Brain microvascular endothelial cell (primary cell): ENCODE measurements around the gene COL23A1.

Experiments used
- DNase-seq: peaks from one replicate; pipeline ENCODE4 v3.0.0-alpha.2; 2020
- H3K27ac ChIP-seq: fragments of 250-450 bp; sonication (Bioruptor Pico); 2 replicates; pipeline ENCODE4 v1.5.1; 2020; ENCODE audit warnings: mild to moderate bottlenecking, moderate library complexity
- H3K27me3 ChIP-seq: fragments of 250-450 bp; sonication (Bioruptor Pico); replicated peaks from 2 replicates; pipeline ENCODE4 v1.5.1; 2020; ENCODE audit warnings: mild to moderate bottlenecking
- H3K36me3 ChIP-seq: fragments of 250-450 bp; sonication (Bioruptor Pico); replicated peaks from 2 replicates; pipeline ENCODE4 v1.5.1; 2020; ENCODE audit warnings: mild to moderate bottlenecking
- H3K4me3 ChIP-seq: 2 replicates; pipeline ENCODE4 v1.5.1; 2011; ENCODE audit warnings: low read depth, mild to moderate bottlenecking, control low read depth, low read length, moderate library complexity
- in situ Hi-C: cut with HindIII; loops from 2 replicates; pipeline ENCODE4 v1.10.0; 2017; ENCODE audit warnings: low sequenced_read_pairs, low pct_ligation_motif_present
- TF ChIP-seq, protein P1 (sequence below): IDR thresholded peaks from 2 replicates; pipeline ENCODE4 v1.5.1; 2011; ENCODE audit warnings: low read depth, mild to moderate bottlenecking, moderate library complexity, low read length, control low read depth, inconsistent platforms; ENCODE audit errors: missing control alignments

Gene COL23A1

DNA sequence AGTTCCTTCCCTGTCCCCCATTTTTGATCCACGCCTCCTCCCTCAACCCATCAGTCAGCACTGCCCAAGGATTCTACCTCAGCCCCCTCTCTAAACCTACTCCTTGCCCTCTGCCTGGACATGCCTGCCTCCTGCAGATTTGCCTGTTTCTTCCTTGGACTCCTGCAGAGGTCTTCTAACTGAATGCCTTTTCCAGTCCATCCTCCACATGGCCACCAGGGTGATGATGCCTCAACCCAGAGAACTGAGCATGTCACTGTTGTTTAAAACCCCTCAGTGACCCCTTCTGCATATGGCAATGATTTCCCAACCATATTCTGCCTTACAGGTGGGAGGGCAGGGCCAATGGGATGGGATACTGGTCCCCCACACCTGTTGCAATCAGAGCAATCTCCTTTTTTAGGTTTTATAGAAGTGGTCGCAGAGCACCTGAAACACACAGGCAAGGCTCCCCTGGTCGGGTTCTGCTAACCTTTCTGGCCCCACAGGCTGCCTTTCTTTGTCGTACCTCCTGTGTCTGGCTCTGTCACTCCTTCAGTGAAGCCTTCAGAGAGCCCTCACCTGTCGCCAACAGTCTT is 366.9 kb downstream of the COL23A1 start:
- Histone ChIP-seq H3K36me3 (peaks cover 23% of the 10 kb centered on the region), H3K27me3 (no peaks in the 10 kb centered on the region), H3K4me3 (no peak overlapping the region), H3K27ac (no peak overlapping the region)
- in situ Hi-C loops = no loop called here
- TF ChIP-seq, protein P1, sequence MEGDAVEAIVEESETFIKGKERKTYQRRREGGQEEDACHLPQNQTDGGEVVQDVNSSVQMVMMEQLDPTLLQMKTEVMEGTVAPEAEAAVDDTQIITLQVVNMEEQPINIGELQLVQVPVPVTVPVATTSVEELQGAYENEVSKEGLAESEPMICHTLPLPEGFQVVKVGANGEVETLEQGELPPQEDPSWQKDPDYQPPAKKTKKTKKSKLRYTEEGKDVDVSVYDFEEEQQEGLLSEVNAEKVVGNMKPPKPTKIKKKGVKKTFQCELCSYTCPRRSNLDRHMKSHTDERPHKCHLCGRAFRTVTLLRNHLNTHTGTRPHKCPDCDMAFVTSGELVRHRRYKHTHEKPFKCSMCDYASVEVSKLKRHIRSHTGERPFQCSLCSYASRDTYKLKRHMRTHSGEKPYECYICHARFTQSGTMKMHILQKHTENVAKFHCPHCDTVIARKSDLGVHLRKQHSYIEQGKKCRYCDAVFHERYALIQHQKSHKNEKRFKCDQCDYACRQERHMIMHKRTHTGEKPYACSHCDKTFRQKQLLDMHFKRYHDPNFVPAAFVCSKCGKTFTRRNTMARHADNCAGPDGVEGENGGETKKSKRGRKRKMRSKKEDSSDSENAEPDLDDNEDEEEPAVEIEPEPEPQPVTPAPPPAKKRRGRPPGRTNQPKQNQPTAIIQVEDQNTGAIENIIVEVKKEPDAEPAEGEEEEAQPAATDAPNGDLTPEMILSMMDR = peak; percentile 41
- no peak for DNase-seq

DNA sequence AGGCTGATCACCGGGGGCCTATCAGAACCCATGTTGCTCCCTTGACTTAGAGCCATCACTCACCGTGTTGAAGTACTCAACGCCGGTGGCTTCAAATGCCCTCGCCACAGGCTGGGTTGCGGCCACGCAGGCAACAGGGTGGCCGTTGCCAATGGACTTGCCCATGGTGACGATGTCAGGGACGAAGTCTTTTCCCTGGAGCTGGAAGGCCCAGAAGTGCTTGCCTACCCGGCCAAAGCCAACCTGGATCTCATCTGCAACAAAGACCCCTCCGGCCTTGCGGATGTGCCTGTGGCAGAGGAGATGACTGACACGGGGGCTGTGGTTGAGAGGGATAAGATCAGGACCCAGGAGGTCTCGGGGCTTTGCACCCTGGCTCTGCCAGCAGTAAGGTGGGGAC is 367.9 kb downstream of the COL23A1 start:
- in situ Hi-C loops = no loop called here
- Histone ChIP-seq H3K27ac (no peak overlapping the region), H3K36me3 (peaks cover 14% of the 10 kb centered on the region), H3K4me3 (no peak overlapping the region), H3K27me3 (no peaks in the 10 kb centered on the region)
- TF ChIP-seq, protein P1 = no peak
- no peak for DNase-seq

DNA sequence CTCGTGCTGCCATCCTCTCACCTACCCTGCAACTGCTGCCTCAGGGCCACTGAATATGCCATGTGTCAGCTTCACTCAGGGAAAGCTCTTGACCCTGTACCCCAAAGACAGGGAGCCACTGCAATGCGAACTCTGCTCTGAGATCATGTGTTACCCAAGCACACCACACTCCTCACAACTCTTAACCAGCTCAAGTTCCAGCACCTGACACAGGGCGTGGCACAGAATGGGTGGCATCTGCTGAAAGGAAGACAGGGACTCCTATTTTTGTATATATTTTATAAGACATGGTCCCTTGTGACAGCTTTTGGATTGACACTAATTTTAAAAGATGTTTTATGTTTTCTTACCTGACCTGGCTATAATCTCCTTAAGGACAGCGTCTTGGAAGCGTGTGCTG is 368.3 kb downstream of the COL23A1 start:
- TF ChIP-seq, protein P1 = no peak
- H3K27ac ChIP-seq = no peak overlapping the region
- in situ Hi-C loops = no loop called here

DNA sequence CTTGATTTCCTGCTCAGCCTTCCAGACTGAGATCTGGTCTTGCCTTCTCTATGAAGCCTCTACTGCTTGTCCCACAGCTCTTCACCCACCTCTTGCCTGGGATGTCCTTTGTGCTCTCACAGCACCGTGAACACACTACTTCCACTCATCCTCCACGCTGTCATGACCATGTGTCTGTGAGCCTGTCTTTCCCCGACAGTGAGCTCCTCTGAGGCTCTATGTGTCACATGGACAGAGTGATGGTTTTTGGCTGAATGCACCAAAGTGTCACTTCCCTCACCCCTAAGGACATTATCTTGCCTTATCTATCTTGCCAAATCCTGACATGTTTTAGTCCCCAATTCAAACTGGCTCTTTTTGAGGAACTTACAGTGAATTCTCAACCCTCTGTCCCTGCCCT is 368.9 kb downstream of the COL23A1 start:
- no peak for DNase-seq
- Histone ChIP-seq H3K4me3 (no peak overlapping the region), H3K36me3 (peaks cover 19% of the 10 kb centered on the region), H3K27ac (no peak overlapping the region), H3K27me3 (no peaks in the 10 kb centered on the region)
- TF ChIP-seq, protein P1 = no peak
- in situ Hi-C loops = no loop called here

More for the DNA sequence above, 368.3 kb downstream of the COL23A1 start:
- H3K4me3 ChIP-seq = no peak overlapping the region
- H3K36me3 ChIP-seq = peaks cover 14% of the 10 kb centered on the region
- H3K27me3 ChIP-seq = no peaks in the 10 kb centered on the region
- no peak for DNase-seq

DNA sequence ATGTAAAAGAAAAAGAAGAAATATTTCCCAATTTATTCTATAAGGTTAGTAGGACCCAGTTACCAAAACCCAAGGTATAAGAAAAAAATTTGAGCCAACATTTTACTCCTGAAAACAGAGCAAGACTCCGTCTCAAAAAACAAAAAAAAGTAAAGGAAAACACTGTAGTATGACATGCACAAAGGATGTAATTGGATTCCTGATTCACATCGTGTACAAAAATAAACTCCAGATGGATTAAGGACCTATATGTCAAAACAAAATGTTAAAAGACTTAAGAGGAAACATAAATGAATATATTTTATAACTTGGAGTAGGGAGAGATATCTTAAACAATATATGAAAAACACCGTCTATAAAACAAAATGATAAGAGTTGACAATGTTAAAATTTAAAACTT is 371.4 kb downstream of the COL23A1 start:
- in situ Hi-C loops = no loop called here
- Histone ChIP-seq H3K4me3 (no peak overlapping the region), H3K27me3 (no peaks in the 10 kb centered on the region), H3K27ac (no peak overlapping the region), H3K36me3 (peaks cover 33% of the 10 kb centered on the region)
- TF ChIP-seq, protein P1 = no peak
- DNase-seq = no peak

DNA sequence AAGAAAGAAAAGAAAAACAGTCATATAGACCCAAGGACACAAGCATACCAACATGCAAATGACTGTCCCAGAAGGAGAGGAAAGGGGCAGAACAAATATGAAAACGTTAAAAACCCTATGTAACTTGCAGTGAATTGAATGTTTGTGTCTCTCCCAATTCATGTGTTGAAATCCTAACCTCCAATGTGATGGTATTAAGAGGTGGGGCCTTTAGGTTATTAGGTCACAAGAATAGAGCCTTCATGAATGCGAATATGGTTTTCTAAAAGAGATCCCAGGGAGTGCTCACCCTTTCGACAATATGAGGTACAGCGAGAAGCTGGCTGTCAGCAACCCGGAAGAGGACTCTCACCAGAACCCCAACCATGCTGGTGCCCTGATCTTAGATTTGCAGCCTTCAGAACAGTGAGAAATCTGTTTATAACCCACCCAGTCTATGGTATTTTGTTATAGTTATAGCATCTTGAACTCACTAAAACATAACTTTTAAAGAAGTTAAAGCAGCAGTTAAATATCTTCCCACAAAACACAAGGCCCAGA is 371.9 kb downstream of the COL23A1 start:
- TF ChIP-seq, protein P1 = no peak
- Histone ChIP-seq H3K27ac (no peak overlapping the region), H3K36me3 (peaks cover 37% of the 10 kb centered on the region), H3K27me3 (no peaks in the 10 kb centered on the region), H3K4me3 (no peak overlapping the region)
- DNase-seq = no peak
- in situ Hi-C loops = no loop called here
